HEK293T (cell line): ENCODE data around the gene ADCY3.

ENCODE experiments used
- CTCF ChIA-PET: fragments of 350-600 bp; formaldehyde crosslinking; extraction: SDS; loops from one replicate; lab custom pipeline; 2021; ENCODE audit warnings: antibody characterized with exemption, inconsistent platforms; lab: Yijun Ruan, JAX
- POLR2A ChIA-PET: fragments of 350-600 bp; formaldehyde crosslinking; extraction: SDS; loops from one replicate; lab custom pipeline; 2020; ENCODE audit warnings: antibody characterized with exemption, inconsistent platforms; lab: Yijun Ruan, JAX
- DNase-seq: peaks from one replicate; pipeline ENCODE4 v3.0.0; 2012; ENCODE audit warnings: mixed read lengths; ENCODE audit errors: extremely low spot score
- ARNT ChIP-seq: fragments of 450-650 bp; IDR thresholded peaks from 2 replicates; pipeline ENCODE4 v1.6.1; 2017; ENCODE audit warnings: mild to moderate bottlenecking
- BHLHE40 ChIP-seq: fragments of 450-650 bp; IDR thresholded peaks from 2 replicates; pipeline ENCODE4 v1.6.1; 2016; ENCODE audit warnings: mild to moderate bottlenecking, moderate library complexity, borderline replicate concordance
- CTBP1 ChIP-seq: fragments of 450-650 bp; IDR thresholded peaks from 2 replicates; pipeline ENCODE4 v1.6.1; 2016; ENCODE audit warnings: borderline replicate concordance
- ELF4 ChIP-seq: fragments of 450-650 bp; IDR thresholded peaks from 2 replicates; pipeline ENCODE4 v1.6.1; 2017; ENCODE audit warnings: antibody characterized with exemption
- FOXA1 ChIP-seq: fragments of 450-650 bp; IDR thresholded peaks from 2 replicates; pipeline ENCODE4 v1.6.1; 2016; ENCODE audit warnings: mild to moderate bottlenecking
- FOXK2 ChIP-seq: fragments of 450-650 bp; IDR thresholded peaks from 2 replicates; pipeline ENCODE4 v1.6.1; 2016; ENCODE audit warnings: mild to moderate bottlenecking
- FOXM1 ChIP-seq: fragments of 450-650 bp; IDR thresholded peaks from 2 replicates; pipeline ENCODE4 v1.6.1; 2017; ENCODE audit warnings: mild to moderate bottlenecking, borderline replicate concordance
- HDGF ChIP-seq: fragments of 450-650 bp; IDR thresholded peaks from 2 replicates; pipeline ENCODE4 v1.6.1; 2017; ENCODE audit warnings: antibody characterized with exemption, borderline replicate concordance
- L3MBTL2 ChIP-seq: fragments of 450-650 bp; conservative IDR thresholded peaks from 2 replicates; pipeline ENCODE4 v1.6.1; 2016; ENCODE audit warnings: mild to moderate bottlenecking
- LEF1 ChIP-seq: fragments of 450-650 bp; IDR thresholded peaks from 2 replicates; pipeline ENCODE4 v1.6.1; 2017; ENCODE audit warnings: mild to moderate bottlenecking, borderline replicate concordance
- NFRKB ChIP-seq: fragments of 450-650 bp; IDR thresholded peaks from 2 replicates; pipeline ENCODE4 v1.6.1; 2016; ENCODE audit warnings: mild to moderate bottlenecking, moderate library complexity
- SP1 ChIP-seq: fragments of 450-650 bp; IDR thresholded peaks from 2 replicates; pipeline ENCODE4 v1.6.1; 2017
- SUZ12 ChIP-seq: fragments of 450-650 bp; IDR thresholded peaks from 2 replicates; pipeline ENCODE4 v1.6.1; 2016; ENCODE audit warnings: mild to moderate bottlenecking
- TARDBP ChIP-seq: fragments of 450-650 bp; IDR thresholded peaks from 2 replicates; pipeline ENCODE4 v1.6.1; 2016
- ZNF384 ChIP-seq: fragments of 450-650 bp; IDR thresholded peaks from 2 replicates; pipeline ENCODE4 v1.6.1; 2016
- TF ChIP-seq, protein P1 (sequence below): fragments of 450-650 bp; IDR thresholded peaks from 2 replicates; pipeline ENCODE4 v1.6.1; 2016

Gene ADCY3

GRCh38 chr2:24788816-24789215 is 131.2 kb downstream of the ADCY3 start:
- ChIA-PET POLR2A (no interaction called here), CTCF (no interaction called here)
- TF ChIP-seq FOXK2 (no peak), ZNF384 (no peak), NFRKB (no peak), HDGF (no peak), ELF4 (no peak), ARNT (no peak), SP1 (no peak), CTBP1 (no peak), SUZ12 (no peak), L3MBTL2 (no peak)
- TF ChIP-seq, protein P1, sequence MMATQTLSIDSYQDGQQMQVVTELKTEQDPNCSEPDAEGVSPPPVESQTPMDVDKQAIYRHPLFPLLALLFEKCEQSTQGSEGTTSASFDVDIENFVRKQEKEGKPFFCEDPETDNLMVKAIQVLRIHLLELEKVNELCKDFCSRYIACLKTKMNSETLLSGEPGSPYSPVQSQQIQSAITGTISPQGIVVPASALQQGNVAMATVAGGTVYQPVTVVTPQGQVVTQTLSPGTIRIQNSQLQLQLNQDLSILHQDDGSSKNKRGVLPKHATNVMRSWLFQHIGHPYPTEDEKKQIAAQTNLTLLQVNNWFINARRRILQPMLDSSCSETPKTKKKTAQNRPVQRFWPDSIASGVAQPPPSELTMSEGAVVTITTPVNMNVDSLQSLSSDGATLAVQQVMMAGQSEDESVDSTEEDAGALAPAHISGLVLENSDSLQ: no peak
- DNase-seq: no peak

DNA sequence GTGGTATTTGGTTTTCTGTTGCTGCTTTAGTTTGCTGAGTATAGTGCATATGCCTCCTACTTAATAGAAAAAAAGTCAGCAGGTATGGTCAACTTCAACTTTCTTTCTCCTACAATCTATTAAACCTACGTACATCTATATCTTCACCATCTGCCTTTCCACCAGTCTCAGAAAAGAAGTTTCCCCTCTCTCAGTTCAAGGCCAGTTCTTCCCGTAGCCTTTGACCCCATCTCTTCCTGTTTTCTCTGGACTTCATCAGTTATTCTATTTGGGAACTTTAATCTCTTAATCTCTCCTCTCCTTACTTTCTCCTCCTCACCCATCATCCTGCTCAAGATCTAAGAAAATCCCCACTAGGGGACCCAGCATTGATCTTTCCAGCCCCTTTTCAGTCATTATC is 132.5 kb downstream of the ADCY3 start:
- TF ChIP-seq ZNF384 (no peak), HDGF (no peak), BHLHE40 (no peak), ELF4 (no peak), SUZ12 (no peak), ARNT (no peak), FOXA1 (no peak), LEF1 (no peak)
- POLR2A ChIA-PET: no interaction called here
- CTCF ChIA-PET: no interaction called here
- DNase-seq: no peak

DNA sequence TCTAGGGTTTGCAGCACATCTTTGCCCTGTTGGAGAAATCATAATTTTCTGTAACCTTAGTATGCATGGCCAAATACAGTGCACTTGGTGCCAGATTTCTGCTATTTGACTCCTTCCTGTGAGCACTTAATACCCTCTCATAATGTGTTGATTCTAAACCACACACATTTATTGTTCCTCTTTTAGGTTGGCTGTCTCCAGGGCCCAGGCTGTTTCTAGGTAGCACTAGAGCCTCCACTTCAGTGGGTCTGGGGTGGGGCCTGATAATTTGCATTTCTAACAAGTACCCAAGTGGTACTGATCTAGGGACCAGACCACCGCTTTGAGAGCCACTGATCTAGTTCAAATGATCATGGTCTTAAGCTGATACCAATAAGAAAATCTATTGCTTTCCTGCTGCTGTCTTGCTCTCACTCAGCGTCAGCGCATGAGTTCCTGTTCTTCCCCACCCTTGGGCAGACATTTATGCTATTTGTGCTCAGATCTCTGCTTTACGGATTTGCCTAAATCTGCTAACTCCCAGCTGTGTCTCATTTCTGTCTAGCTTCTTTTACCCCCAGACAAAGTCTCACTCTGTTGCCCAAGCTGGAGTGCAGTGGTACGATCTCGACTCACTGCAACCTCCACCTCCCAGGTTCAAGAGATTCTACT is 134.2 kb downstream of the ADCY3 start:
- ChIA-PET POLR2A (no interaction called here), CTCF (no interaction called here)
- DNase-seq: no peak
- TF ChIP-seq TARDBP (no peak), ZNF384 (no peak), SUZ12 (no peak), FOXA1 (no peak), SP1 (no peak), FOXK2 (no peak), NFRKB (no peak), LEF1 (no peak), ARNT (no peak), BHLHE40 (no peak), CTBP1 (no peak), L3MBTL2 (no peak), FOXM1 (no peak), ELF4 (no peak), HDGF (no peak)

GRCh38 chr2:24783641-24784040 is 136.4 kb downstream of the ADCY3 start:
- ChIA-PET CTCF (interaction anchor here (0.5 to 1.8 kb wide), 3 partner anchors 12 to 442 kb away, joined by 3 to 6 read pairs (median 3); no protein-coding TSS in a partner anchor), POLR2A (interaction anchor here (1.1 kb wide), 1 partner anchor 11 kb away, joined by 3 read pairs; no protein-coding TSS in a partner anchor)
- no peak for DNase-seq
- TF ChIP-seq LEF1 (no peak), ELF4 (no peak), TARDBP (no peak), NFRKB (no peak), ZNF384 (no peak), SP1 (no peak), CTBP1 (no peak), ARNT (no peak), BHLHE40 (no peak), FOXK2 (no peak), L3MBTL2 (no peak), FOXA1 (no peak), SUZ12 (no peak), FOXM1 (no peak)
- TF ChIP-seq, protein P1: no peak

GRCh38 chr2:24779116-24779515 is 140.9 kb downstream of the ADCY3 start:
- no peak for DNase-seq
- TF ChIP-seq HDGF: no peak
- ChIA-PET CTCF (interaction anchor here (1.1 kb wide), 1 partner anchor 12 kb away, joined by 4 read pairs; no protein-coding TSS in a partner anchor), POLR2A (interaction anchor here (2.7 kb wide), 1 partner anchor 13 kb away, joined by 7 read pairs; no protein-coding TSS in a partner anchor)

GRCh38 chr2:24774373-24774772 is 145.7 kb downstream of the ADCY3 start:
- DNase-seq: no peak
- TF ChIP-seq, protein P1: no peak
- no peak for TF ChIP-seq FOXM1
- TF ChIP-seq FOXK2: no peak
- TF ChIP-seq BHLHE40: no peak
- ChIA-PET POLR2A (interaction anchor here (1.4 kb wide), 1 partner anchor 19 kb away, joined by 4 read pairs; the partner anchor contains the start of genes CENPO and PTRHD1), CTCF (interaction anchor here (0.6 kb wide), 1 partner anchor 54 kb away, joined by 3 read pairs; no protein-coding TSS in a partner anchor)
